GM11168 (cell line): Measurements from ENCODE around the gene ANO2.

ENCODE experiments used
- in situ Hi-C: fragments of 300-500 bp; cut with MboI; formaldehyde crosslinking; loops from one replicate; pipeline ENCODE4 v1.12.0; 2022; ENCODE audit warnings: low sequenced_read_pairs; ENCODE audit not compliant: unreplicated experiment

The ANO2 gene

GRCh38 chr12:5599378-5599777, 345.7 kb downstream of the ANO2 start:
- in situ Hi-C loops: no loop called here

DNA sequence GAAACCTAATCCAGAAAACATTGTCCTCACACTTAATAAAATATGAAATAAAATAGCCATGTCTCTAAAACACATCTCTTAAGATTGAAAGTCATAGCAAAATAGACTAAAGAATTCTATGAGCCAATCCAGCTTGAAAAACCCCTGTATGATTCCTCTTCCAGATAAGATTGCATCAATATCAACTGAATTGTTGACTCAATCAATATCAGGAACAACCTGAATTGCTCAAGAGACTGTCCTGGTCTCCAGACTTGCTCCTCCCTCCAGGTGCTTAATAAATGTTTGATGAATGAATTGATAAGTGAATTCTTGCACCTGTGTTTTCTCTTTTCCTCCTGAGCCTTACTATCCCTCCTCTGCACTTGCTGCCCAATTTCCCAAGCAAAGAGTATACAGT, 351.1 kb downstream of the ANO2 start:
- in situ Hi-C loops: no loop called here

DNA sequence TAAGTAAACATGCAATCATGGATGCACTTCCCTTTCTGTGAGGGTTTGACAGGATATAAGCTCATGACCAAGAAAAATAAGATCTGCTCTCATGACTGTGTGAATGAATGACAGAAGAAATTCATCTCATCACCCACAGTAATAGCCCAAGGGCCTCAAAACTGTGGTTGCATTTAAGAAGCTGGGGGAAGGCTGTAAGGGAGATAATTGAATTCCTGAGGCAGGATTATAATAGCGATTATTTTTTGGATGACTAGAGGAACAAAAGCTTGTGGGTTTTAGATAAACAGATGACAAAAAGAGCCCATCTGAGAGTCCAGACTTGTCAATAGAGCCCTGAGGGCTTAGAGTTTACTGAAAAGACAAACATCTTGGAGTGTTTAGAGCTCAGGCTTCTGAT, 352.0 kb downstream of the ANO2 start:
- in situ Hi-C loops: no loop called here

DNA sequence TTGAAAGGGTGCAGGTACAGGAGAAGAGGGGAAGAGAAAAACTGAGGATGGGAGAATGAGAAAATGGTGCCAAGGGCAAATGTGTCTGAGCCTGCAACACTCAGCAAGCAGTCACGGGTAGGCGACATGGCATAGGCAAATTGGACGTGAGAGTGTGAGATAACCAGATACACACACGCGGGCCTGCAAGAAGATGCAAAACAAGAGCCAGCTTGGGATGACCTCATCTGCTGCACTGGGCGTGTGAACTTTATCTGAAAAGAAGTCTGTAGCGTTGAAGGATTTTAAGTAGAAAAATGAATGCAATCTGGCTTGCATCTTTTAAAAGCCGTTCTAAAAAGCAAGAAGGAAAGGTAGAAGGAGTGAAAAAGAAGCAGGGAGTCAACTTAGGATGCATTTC, 352.7 kb downstream of the ANO2 start:
- in situ Hi-C loops: no loop called here

GRCh38 chr12:5590316-5590715, 354.7 kb downstream of the ANO2 start:
- in situ Hi-C loops: no loop called here

- in situ Hi-C loops: no loop called here
These were observed 356.0 kb downstream of the ANO2 start for GRCh38 chr12:5589054-5589453.

- in situ Hi-C loops: no loop called here
These were observed 356.5 kb downstream of the ANO2 start for GRCh38 chr12:5588591-5588990.

DNA sequence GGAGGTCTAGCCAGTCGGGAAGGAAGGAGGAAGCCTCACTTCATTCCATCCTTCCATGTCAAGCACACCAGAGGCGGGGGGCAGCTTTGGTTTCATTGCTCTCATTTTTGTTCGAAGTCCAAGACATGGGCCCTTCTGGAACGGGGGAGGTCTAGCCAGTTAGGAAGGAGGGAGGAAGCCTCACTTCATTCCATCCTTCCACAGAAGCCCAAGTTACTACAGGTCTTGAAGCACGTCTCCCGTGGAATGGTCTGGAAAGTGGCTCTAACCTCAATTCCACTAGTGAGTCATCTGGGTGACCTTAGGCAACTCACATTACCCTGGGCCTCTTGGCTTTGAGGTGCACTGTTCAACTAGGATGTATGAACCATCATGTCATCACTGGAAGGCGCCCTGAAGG, 356.9 kb downstream of the ANO2 start:
- in situ Hi-C loops: no loop called here

DNA sequence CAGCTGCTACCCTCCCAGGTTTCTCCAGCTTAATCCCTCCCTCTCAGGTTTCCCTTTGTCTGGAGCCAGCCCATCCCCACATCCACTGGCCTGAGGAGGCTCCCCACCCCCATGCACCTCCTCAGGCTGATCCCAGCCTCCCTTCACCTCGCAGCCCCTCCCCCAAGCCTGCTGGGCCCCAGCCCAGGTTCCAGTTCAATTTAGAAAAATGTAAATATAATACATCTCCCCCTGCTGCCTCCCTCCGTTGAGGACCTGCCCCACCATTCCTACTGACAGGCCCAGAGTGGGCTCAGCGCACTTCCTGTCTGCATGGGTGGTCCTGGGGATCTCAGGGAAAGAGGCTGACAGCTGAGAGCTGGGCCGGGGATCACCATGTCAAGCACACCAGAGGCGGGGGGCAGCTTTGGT, 357.3 kb downstream of the ANO2 start:
- in situ Hi-C loops: no loop called here

DNA sequence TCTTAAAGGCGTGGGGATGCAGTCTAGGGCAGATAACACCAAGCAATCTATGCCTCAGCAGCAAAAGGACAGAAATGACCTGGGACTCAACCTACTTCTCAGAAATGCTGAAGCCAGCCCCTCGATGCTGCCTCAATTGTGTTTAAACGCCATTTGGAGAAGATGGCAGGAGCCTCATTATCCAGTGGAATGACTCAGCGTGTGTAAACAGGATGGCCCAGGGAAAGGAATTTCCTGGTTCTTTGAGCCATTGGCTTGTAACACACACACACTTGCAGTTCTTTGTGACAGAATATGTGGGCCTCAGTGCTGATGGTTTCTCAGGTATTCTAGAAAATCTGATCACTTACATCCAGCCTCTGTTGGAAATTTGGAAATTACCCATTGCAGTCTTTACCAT, 358.9 kb downstream of the ANO2 start:
- in situ Hi-C loops: no loop called here

DNA sequence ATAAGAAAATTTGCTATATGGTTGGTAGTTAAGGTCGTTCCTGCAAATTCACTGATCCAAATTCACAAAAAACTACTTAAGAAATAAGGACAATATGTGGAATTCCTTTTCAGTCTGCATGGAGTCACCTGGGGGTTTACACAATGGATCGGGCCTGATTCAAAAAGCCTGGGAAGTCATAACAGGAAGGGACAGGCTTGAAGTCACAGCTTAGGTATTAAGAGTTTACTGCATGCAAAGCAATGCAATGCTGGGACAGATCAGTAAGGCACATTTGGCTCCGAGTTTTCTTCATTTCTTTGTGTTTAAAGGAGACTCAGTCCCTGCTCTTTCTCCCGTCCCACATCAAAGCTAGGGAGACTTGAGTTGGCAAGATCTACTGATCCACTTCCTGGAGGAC, 359.9 kb downstream of the ANO2 start:
- in situ Hi-C loops: no loop called here

DNA sequence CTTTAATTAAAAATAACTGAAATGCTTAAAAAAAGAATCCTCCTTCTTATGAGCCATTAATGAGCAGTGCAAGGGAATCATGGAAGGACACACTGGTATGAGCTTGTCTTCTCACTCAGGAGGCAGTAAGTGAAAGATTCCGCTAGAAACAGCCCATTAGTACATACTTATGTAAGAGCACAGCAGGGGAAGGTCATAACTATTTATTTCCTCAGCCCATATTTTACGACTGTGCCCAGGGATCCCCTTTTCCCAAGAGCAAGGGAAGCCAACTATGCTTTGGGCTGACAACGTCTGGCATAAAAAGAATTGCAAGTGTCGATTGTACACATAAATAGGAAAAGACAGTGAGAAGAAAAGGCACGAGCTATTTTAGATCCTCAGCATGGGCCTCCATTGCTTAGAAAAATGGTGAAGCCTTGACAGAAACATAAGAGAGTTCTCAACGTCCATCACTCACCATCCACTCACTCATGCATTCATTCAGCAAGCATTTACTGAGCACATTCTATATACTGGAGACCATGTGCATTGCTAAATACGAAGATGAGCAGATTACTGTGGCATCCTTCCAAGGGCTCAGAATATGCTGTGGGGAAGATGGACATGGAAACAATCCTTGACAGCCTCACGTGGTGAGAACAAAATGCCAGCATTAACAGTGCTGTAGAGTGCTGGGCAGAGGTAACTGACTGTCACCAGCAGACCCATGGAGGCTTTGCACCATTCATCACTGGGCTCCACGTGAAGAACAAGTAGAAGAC, 360.5 kb downstream of the ANO2 start:
- in situ Hi-C loops: no loop called here

- in situ Hi-C loops: no loop called here
These were observed 362.5 kb downstream of the ANO2 start for GRCh38 chr12:5582541-5582940.

GRCh38 chr12:5582018-5582417, 363.0 kb downstream of the ANO2 start:
- in situ Hi-C loops: no loop called here

- in situ Hi-C loops: no loop called here
These were observed 363.4 kb downstream of the ANO2 start for GRCh38 chr12:5581616-5582015.

GRCh38 chr12:5581019-5581418, 364.0 kb downstream of the ANO2 start:
- in situ Hi-C loops: no loop called here

DNA sequence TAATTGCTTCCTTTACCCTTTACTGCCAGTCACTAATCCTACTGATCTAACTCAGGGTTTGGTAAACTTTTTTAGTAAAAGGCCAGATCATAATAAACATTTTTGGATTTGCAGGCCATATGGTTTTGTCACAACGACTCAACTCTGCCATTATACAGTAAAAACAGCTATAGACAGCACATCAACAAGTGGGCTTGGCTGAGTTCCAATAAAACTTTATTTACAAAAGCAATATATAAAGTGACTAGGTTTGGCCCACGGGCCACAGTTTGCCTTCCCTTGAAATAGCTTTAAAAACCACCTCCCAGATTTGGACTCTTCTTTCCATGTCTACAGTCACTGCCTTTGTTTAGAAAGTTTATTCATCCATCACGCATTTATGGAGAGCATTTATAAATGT, 366.3 kb downstream of the ANO2 start:
- in situ Hi-C loops: no loop called here

- in situ Hi-C loops: no loop called here
These were observed 367.3 kb downstream of the ANO2 start for GRCh38 chr12:5577741-5578140.

GRCh38 chr12:5577211-5577612, 367.8 kb downstream of the ANO2 start:
- in situ Hi-C loops: no loop called here

GRCh38 chr12:5575987-5576386, 369.1 kb downstream of the ANO2 start:
- in situ Hi-C loops: no loop called here

- in situ Hi-C loops: no loop called here
These were observed 369.8 kb downstream of the ANO2 start for GRCh38 chr12:5575232-5575631.

DNA sequence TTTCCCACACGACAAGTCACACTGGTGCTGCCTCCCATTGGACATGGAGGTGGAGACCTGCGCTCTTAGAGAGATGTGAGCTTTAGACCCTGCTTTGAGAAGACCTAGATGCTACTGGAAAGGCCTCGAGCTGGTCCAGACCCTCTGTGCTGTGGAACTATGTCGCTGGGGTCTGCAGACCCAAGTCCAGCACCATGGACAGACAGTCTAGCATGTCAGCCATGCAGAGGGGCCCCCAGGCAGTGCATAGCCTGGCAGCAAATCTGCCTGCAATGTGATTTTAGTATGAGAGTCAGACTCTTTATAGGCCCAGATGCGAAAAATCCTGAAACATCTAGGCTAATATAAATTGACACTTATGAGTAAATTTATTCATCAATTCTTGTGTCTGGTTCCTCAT, 371.7 kb downstream of the ANO2 start:
- in situ Hi-C loops: no loop called here

GRCh38 chr12:5571115-5571514, 373.9 kb downstream of the ANO2 start:
- in situ Hi-C loops: no loop called here
